HepG2 (cell line): ENCODE measurements around the gene CPZ. TPM values are rescaled to one million over a fixed set of nuclear protein-coding genes. Genes with fewer than 3 reads are reported as not detected.

ENCODE experiments used
- AGO1 ChIP-seq: fragments of 200-400 bp; formaldehyde crosslinking; IDR thresholded peaks from 2 replicates; pipeline ENCODE4 v1.6.1; 2017; ENCODE audit warnings: mild to moderate bottlenecking, low read depth, low read length, moderate library complexity; ENCODE audit not compliant: poor library complexity, severe bottlenecking
- ARHGAP35 ChIP-seq: sonication (generic); formaldehyde crosslinking; IDR thresholded peaks from 2 replicates; pipeline ENCODE4 v1.9.0; 2022; ENCODE audit warnings: mild to moderate bottlenecking, inconsistent platforms, moderate library complexity, missing genetic modification reagents, borderline replicate concordance
- DPF2 ChIP-seq: sonication (generic); formaldehyde crosslinking; IDR thresholded peaks from 2 replicates; pipeline ENCODE4 v1.4.0; 2020; ENCODE audit warnings: mild to moderate bottlenecking, low read depth, missing genetic modification reagents, borderline replicate concordance
- HNF1B ChIP-seq: sonication (generic); formaldehyde crosslinking; IDR thresholded peaks from 2 replicates; pipeline ENCODE4 v1.5.1; 2020; ENCODE audit warnings: mild to moderate bottlenecking, moderate library complexity, missing genetic modification reagents
- NFYB ChIP-seq: sonication (generic); formaldehyde crosslinking; IDR thresholded peaks from 2 replicates; pipeline ENCODE4 v1.4.0; 2020; ENCODE audit warnings: missing genetic modification reagents
- SP1 ChIP-seq, 2 experiments: fragments of 450-650 bp in 1 of 2; sonication (generic) in 1 of 2; formaldehyde crosslinking in 1 of 2; IDR thresholded peaks; 2 replicates each; pipeline versions ENCODE4 v1.4.0 to v1.6.1; 2016 to 2020; ENCODE audit warnings: missing genetic modification reagents in 1 of 2
- ZBTB34 ChIP-seq: sonication (generic); formaldehyde crosslinking; IDR thresholded peaks from 2 replicates; pipeline ENCODE4 v1.8.0; 2022; ENCODE audit warnings: mild to moderate bottlenecking, missing genetic modification reagents
- ZNF256 ChIP-seq: sonication (generic); formaldehyde crosslinking; conservative IDR thresholded peaks from 2 replicates; pipeline ENCODE4 v1.4.0; 2020; ENCODE audit warnings: missing genetic modification reagents
- ZNF512B ChIP-seq: sonication (generic); formaldehyde crosslinking; IDR thresholded peaks from 2 replicates; pipeline ENCODE4 v1.5.1; 2020; ENCODE audit warnings: missing genetic modification reagents, mild to moderate bottlenecking, borderline replicate concordance
- ZNF614 ChIP-seq: IDR thresholded peaks from 2 replicates; pipeline ENCODE4 v1.6.1; 2018; ENCODE audit warnings: missing biosample characterization, missing genetic modification reagents, inconsistent platforms, borderline replicate concordance
- ZNF841 ChIP-seq: sonication (generic); formaldehyde crosslinking; IDR thresholded peaks from 2 replicates; pipeline ENCODE4 v1.8.1; 2023; ENCODE audit warnings: missing genetic modification reagents, borderline replicate concordance
- ZSCAN29 ChIP-seq: sonication (generic); formaldehyde crosslinking; conservative IDR thresholded peaks from 2 replicates; pipeline ENCODE4 v1.4.0; 2020; ENCODE audit warnings: mild to moderate bottlenecking, missing genetic modification reagents
- polyA plus RNA-seq, 8 experiments: library from polyadenylated mRNA; depleted of rRNA in 3 of 8; stranded (reverse) in 7 of 8; unstranded in 1 of 8; fragments of >200 nt; fragmentation: Illumina TruSeq in 4 of 8; extraction: Trizol in 4 of 8; gene quantifications; 2 replicates each; pipeline versions ENCODE4 v1.2.1 to v1.2.3, GENCODE V29; 2011 to 2016; ENCODE audit warnings: low read depth in 4 of 8, missing spikeins in 1 of 8, mixed read lengths in 1 of 8; ENCODE audit not compliant: insufficient read depth in 1 of 8
- total RNA-seq, 5 experiments: library from RNA; depleted of rRNA; stranded (reverse); fragments of >200 nt; fragmentation: Illumina TruSeq; extraction: Trizol; gene quantifications; 2 replicates each; pipeline ENCODE4 v1.2.3, GENCODE V29; 2016; ENCODE audit warnings: low read depth in 1 of 5
- TF ChIP-seq, protein P1 (sequence below): sonication (generic); formaldehyde crosslinking; IDR thresholded peaks from 2 replicates; pipeline ENCODE4 v1.5.1; 2020; ENCODE audit warnings: missing genetic modification reagents, mild to moderate bottlenecking, borderline replicate concordance
- TF ChIP-seq, protein P2 (sequence below): sonication (generic); formaldehyde crosslinking; IDR thresholded peaks from 2 replicates; pipeline ENCODE4 v1.4.0; 2020; ENCODE audit warnings: missing genetic modification reagents, borderline replicate concordance

Gene CPZ
- total and polyA plus RNA-seq, 2 of the 13 experiments (the other 11 are each of a cell fraction or from before 2014, with no cell fraction given) = 0.58 to 0.61 TPM

- no peak for TF ChIP-seq ZNF512B (CRISPR knock-in tag)
- TF ChIP-seq ZNF614 = no peak
- no peak for TF ChIP-seq NFYB (CRISPR knock-in tag)
- TF ChIP-seq HNF1B (CRISPR knock-in tag) = no peak
- TF ChIP-seq, protein P1, sequence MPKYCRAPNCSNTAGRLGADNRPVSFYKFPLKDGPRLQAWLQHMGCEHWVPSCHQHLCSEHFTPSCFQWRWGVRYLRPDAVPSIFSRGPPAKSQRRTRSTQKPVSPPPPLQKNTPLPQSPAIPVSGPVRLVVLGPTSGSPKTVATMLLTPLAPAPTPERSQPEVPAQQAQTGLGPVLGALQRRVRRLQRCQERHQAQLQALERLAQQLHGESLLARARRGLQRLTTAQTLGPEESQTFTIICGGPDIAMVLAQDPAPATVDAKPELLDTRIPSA (CRISPR knock-in tag) = no peak
- TF ChIP-seq AGO1 = no peak
- TF ChIP-seq ZNF841 (CRISPR knock-in tag) = no peak
- TF ChIP-seq SP1 (IDR thresholded peaks at IDR 0.05) = no peak
- TF ChIP-seq SP1 (CRISPR knock-in tag; IDR thresholded peaks at IDR 0.05) = no peak
- TF ChIP-seq, protein P2, sequence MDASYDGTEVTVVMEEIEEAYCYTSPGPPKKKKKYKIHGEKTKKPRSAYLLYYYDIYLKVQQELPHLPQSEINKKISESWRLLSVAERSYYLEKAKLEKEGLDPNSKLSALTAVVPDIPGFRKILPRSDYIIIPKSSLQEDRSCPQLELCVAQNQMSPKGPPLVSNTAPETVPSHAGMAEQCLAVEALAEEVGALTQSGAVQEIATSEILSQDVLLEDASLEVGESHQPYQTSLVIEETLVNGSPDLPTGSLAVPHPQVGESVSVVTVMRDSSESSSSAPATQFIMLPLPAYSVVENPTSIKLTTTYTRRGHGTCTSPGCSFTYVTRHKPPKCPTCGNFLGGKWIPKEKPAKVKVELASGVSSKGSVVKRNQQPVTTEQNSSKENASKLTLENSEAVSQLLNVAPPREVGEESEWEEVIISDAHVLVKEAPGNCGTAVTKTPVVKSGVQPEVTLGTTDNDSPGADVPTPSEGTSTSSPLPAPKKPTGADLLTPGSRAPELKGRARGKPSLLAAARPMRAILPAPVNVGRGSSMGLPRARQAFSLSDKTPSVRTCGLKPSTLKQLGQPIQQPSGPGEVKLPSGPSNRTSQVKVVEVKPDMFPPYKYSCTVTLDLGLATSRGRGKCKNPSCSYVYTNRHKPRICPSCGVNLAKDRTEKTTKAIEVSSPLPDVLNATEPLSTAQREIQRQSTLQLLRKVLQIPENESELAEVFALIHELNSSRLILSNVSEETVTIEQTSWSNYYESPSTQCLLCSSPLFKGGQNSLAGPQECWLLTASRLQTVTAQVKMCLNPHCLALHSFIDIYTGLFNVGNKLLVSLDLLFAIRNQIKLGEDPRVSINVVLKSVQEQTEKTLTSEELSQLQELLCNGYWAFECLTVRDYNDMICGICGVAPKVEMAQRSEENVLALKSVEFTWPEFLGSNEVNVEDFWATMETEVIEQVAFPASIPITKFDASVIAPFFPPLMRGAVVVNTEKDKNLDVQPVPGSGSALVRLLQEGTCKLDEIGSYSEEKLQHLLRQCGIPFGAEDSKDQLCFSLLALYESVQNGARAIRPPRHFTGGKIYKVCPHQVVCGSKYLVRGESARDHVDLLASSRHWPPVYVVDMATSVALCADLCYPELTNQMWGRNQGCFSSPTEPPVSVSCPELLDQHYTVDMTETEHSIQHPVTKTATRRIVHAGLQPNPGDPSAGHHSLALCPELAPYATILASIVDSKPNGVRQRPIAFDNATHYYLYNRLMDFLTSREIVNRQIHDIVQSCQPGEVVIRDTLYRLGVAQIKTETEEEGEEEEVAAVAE (CRISPR knock-in tag) = peak; percentile 73; the same call in 1 of the 2 replicates
- no peak for TF ChIP-seq DPF2 (CRISPR knock-in tag)
- no peak for TF ChIP-seq ZSCAN29 (CRISPR knock-in tag)
- no peak for TF ChIP-seq ZNF256 (CRISPR knock-in tag)
- peak; percentile 47; the same call in 1 of the 2 replicates for TF ChIP-seq ARHGAP35
- TF ChIP-seq ZBTB34 = no peak
Observed at GRCh38 chr4:8580321-8581093, 12.1 kb upstream of the CPZ start, which contains the start of gene GPR78 (continued).
